Cardiac fibroblast (primary cell): ENCODE measurements around the gene CNGA3.

ENCODE experiments used
- DNase-seq, 2 donors: peaks; one replicate each; pipeline versions ENCODE4 v3.0.0 to v3.0.0-alpha.2; 2010; ENCODE audit warnings: low read depth in 2 of 2
- H3K4me3 ChIP-seq, 2 donors: replicated peaks in 1 of 2; 1 replicate in 1 of 2; 2 replicates in 1 of 2; pipeline ENCODE4 v1.5.1; 2011; ENCODE audit warnings: low read depth in 2 of 2, low read length in 2 of 2, mild to moderate bottlenecking in 2 of 2, moderate library complexity in 1 of 2
- TF ChIP-seq, protein P1 (sequence below): IDR thresholded peaks from one replicate; pipeline ENCODE4 v1.5.1; 2011; ENCODE audit warnings: low read depth, mild to moderate bottlenecking, low read length, inconsistent platforms

CNGA3 gene

DNA sequence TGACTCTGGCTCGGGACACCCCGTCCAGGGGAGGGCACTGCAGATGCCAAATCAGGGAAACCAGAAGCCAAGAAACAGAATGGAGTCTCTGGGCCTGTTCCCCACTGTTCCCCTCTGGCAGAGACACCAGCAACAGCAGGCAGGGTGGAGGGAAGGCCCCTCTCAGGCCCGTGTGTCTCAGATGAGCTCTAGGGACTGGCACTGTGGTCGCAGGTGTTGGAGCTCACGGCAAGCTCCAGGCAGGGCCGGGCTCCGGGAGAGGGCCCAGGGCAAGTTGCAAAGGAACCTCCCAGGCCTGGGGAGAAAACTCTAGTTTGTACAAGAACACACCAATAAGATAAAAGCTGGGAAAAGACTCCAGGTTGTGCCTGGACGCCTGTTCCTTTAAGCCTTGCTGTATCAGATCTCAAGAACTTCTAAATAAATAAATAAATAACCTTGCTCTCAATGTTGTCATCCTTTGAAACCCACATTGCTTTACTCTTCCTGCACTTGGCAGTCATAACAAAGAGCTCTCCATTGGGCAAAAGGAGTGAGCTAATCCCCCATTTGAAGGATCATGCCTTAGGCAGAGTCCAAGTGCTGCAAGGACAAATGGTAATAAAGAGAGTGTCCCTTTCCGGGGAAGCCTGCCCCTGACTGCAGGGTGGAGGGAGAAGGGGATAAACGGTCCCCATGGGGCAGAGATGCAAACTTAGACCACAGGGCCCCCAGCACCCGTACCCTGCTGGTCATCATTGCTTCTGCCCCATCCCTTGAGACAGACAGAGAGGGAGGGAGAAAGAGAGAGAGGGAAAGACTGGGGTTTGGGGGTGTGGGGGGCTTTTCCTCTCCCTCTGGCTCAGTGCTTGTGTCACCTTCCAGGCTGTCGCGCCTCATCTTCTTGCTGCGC, 33.3 kb downstream of the CNGA3 start:
- H3K4me3 ChIP-seq: no peak overlapping the region

DNA sequence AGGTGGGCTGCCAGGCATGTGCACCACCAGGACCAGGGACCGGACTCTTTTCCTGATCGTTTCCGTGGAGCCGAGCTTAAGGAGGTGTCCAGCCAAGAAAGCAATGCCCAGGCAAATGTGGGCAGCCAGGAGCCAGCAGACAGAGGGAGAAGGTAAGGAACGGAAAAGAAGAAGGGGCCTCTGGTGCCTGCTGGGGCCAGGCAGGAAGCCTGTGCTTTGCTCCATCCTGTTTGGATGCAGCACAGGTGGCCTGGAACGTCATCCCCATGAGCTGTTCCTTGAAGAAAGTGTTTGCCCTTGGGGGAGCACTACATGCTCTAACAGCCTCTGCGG, 33.9 kb downstream of the CNGA3 start:
- TF ChIP-seq, protein P1, sequence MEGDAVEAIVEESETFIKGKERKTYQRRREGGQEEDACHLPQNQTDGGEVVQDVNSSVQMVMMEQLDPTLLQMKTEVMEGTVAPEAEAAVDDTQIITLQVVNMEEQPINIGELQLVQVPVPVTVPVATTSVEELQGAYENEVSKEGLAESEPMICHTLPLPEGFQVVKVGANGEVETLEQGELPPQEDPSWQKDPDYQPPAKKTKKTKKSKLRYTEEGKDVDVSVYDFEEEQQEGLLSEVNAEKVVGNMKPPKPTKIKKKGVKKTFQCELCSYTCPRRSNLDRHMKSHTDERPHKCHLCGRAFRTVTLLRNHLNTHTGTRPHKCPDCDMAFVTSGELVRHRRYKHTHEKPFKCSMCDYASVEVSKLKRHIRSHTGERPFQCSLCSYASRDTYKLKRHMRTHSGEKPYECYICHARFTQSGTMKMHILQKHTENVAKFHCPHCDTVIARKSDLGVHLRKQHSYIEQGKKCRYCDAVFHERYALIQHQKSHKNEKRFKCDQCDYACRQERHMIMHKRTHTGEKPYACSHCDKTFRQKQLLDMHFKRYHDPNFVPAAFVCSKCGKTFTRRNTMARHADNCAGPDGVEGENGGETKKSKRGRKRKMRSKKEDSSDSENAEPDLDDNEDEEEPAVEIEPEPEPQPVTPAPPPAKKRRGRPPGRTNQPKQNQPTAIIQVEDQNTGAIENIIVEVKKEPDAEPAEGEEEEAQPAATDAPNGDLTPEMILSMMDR: no peak
- DNase-seq: no peak
- H3K4me3 ChIP-seq: no peak overlapping the region

More for the DNA sequence above, 33.3 kb downstream of the CNGA3 start:
- DNase-seq: peak in 1 of 2 donors; percentile 29
- TF ChIP-seq, protein P1: no peak

DNA sequence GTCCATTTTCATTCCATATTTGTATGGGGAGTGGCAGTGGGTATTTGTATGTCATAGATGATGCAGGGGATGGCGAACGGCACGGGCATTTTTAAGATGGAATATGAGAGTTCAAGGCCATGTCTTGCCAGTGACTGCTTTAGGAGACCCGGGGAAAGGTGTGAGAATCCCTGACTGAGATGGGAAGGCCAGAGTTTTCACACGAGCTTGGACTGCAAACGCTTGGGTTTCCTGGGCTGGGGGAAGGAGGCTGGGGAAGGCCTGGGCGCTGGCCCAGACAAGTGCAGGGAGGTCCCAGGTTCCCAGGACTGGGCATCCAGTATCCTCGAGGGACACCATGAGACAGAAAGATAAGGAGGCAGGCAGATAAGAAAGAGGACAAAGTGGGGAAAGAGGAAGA, 35.2 kb downstream of the CNGA3 start:
- no peak overlapping the region for H3K4me3 ChIP-seq
- TF ChIP-seq, protein P1: no peak
- DNase-seq: no peak

DNA sequence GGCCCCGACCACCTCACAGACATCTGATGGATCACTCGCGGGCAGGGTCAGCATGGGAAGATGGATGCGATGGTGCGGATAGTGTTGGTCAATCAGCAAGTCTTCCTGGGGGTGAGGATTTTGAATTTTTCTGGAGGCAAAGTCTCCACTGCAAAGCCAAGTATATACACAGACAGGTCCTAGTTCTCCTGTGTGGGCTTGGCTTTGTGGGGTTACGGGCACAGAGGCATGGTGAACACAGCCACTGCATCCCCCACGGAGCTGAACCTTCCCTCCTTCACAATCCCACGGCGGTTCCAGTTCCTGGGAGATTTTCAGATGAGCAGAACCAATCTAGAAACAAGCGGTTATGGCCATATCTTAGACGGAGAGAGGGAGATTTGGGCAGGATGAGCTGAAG, 35.8 kb downstream of the CNGA3 start:
- TF ChIP-seq, protein P1: no peak
- no peak for DNase-seq
- no peak overlapping the region for H3K4me3 ChIP-seq

DNA sequence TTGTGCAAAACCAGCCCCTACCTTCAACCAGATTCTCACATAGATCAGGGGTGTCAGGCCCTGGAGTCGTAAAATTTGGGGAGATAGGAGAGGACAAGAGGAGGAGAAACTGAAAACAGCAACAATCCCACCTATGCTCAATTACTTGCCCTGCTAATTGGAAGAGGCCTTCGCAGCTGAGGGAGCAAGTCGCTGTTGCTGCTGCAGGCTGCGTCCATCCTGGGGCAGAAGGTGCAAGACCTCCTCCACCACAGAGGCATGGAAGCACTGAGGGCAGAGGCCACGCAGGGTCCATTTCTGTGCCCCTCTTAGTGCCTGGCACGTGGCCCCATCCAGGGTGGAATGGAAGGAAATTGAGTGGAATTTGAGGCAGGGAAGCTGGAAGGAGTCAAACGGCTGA, 36.5 kb downstream of the CNGA3 start:
- TF ChIP-seq, protein P1: no peak
- no peak for DNase-seq
- H3K4me3 ChIP-seq: no peak overlapping the region

DNA sequence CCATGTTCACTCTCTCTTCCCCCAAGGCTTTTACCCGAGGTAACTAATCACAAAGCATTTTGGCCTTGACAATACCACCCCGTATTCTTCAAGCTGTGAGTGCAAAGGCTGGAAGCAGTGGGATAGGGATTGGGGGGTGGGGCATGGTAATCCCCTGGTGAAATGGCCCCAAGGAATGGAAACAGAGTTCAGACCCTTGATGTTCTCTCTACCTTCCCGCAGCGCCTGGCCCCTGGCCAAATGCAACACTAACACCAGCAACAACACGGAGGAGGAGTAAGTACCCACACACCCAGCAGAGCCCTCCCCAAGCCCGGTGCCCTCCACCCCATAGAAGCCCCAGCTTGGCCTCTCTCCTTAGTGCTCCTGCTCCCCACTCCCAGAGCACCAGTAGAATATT, 36.9 kb downstream of the CNGA3 start:
- H3K4me3 ChIP-seq: no peak overlapping the region
- DNase-seq: no peak
- TF ChIP-seq, protein P1: no peak
